IMR-90 (cell line): ENCODE measurements around the gene NTM. TPM values are rescaled to one million over a fixed set of nuclear protein-coding genes. Genes with fewer than 3 reads are reported as not detected.

Source experiments
- ATAC-seq: fragments of 200-7000 bp; cut with Tn5 transposase; 2 replicates; pipeline ENCODE4 v1.9.1; 2020; ENCODE audit warnings: low read depth, mild to moderate bottlenecking, moderate library complexity
- BruUV-seq: library from RNA; stranded (reverse); fragments of 400-500 nt; replicated peaks from 2 replicates; lab custom pipeline; 2021; lab: Mats Ljungman, UMichigan
- CTCF ChIA-PET: fragments of 300-600 bp; formaldehyde crosslinking; extraction: SDS; loops from one replicate; lab custom pipeline; 2021; ENCODE audit warnings: antibody characterized with exemption; lab: Yijun Ruan, JAX
- POLR2A ChIA-PET: fragments of 300-600 bp; sonication (Branson Sonifier 250); formaldehyde crosslinking; loops from one replicate; lab custom pipeline; 2022; ENCODE audit warnings: antibody characterized with exemption; ENCODE audit not compliant: unreplicated experiment; lab: Charles Lee
- DNase-seq: peaks from one replicate; pipeline ENCODE4 v3.0.0; 2013
- H2AFZ ChIP-seq: replicated peaks from 2 replicates; pipeline ENCODE3; 2013; ENCODE audit warnings: low read length, mild to moderate bottlenecking; ENCODE audit not compliant: poor library complexity
- H2AK5ac ChIP-seq: 2 replicates; pipeline ENCODE4 v1.6.1; 2013; ENCODE audit warnings: low read depth, low read length, inconsistent platforms
- H2AK9ac ChIP-seq: replicated peaks from 2 replicates; pipeline ENCODE3; 2013; ENCODE audit warnings: mild to moderate bottlenecking, low read depth, low read length, moderate library complexity; ENCODE audit not compliant: poor library complexity
- H2BK120ac ChIP-seq: 2 replicates; pipeline ENCODE4 v1.6.1; 2013; ENCODE audit warnings: low read depth, low read length, inconsistent platforms
- H2BK15ac ChIP-seq: 3 replicates; pipeline ENCODE4 v1.6.1; 2013; ENCODE audit warnings: low read depth, low read length, inconsistent platforms
- H2BK20ac ChIP-seq: 2 replicates; pipeline ENCODE4 v1.6.1; 2013; ENCODE audit warnings: low read depth, mild to moderate bottlenecking, inconsistent platforms, low read length, moderate library complexity
- H2BK5ac ChIP-seq: 2 replicates; pipeline ENCODE4 v1.6.1; 2013; ENCODE audit warnings: mild to moderate bottlenecking, low read depth, low read length, inconsistent platforms; ENCODE audit not compliant: poor library complexity, severe bottlenecking
- H3K14ac ChIP-seq: replicated peaks from 2 replicates; pipeline ENCODE4 v1.6.1; 2013; ENCODE audit warnings: low read depth, low read length, inconsistent platforms
- H3K18ac ChIP-seq: 2 replicates; pipeline ENCODE4 v1.6.1; 2013; ENCODE audit warnings: low read depth, low read length, control low read depth
- H3K23ac ChIP-seq: 2 replicates; pipeline ENCODE4 v1.6.1; 2013; ENCODE audit warnings: low read depth, low read length, inconsistent platforms
- H3K27ac ChIP-seq: 2 replicates; pipeline ENCODE4 v1.5.1; 2013; ENCODE audit warnings: mild to moderate bottlenecking, control low read depth, low read length; ENCODE audit not compliant: insufficient read depth
- H3K27me3 ChIP-seq: 2 replicates; pipeline ENCODE4 v1.6.1; 2013; ENCODE audit warnings: low read length; ENCODE audit not compliant: control insufficient read depth, insufficient read depth
- H3K36me3 ChIP-seq: 2 replicates; pipeline ENCODE4 v1.6.1; 2013; ENCODE audit warnings: low read length, mixed read lengths; ENCODE audit not compliant: control insufficient read depth, insufficient read depth
- H3K4ac ChIP-seq: 2 replicates; pipeline ENCODE4 v1.6.1; 2013; ENCODE audit warnings: low read depth, low read length, inconsistent platforms
- H3K4me1 ChIP-seq: 2 replicates; pipeline ENCODE4 v1.6.1; 2013; ENCODE audit warnings: low read length, mixed read lengths; ENCODE audit not compliant: control insufficient read depth, insufficient read depth
- H3K4me2 ChIP-seq: 2 replicates; pipeline ENCODE4 v1.6.1; 2013; ENCODE audit warnings: low read depth, mild to moderate bottlenecking, control low read depth, low read length, moderate library complexity
- H3K4me3 ChIP-seq: 2 replicates; pipeline ENCODE4 v1.5.1; 2013; ENCODE audit warnings: low read depth, mild to moderate bottlenecking, control low read depth, low read length, moderate library complexity; ENCODE audit not compliant: insufficient read depth
- H3K56ac ChIP-seq: 2 replicates; pipeline ENCODE4 v1.6.1; 2013; ENCODE audit warnings: low read length, inconsistent platforms; ENCODE audit not compliant: insufficient read depth; ENCODE audit errors: extremely low read depth
- H3K79me1 ChIP-seq, 2 experiments: 2 replicates each; pipeline ENCODE4 v1.6.1; 2013; ENCODE audit warnings: low read length in 2 of 2, inconsistent platforms in 1 of 2, low read depth in 1 of 2
- H3K9ac ChIP-seq: 2 replicates; pipeline ENCODE4 v1.6.1; 2013; ENCODE audit warnings: low read depth, low read length, control low read depth
- H3K9me1 ChIP-seq: 2 replicates; pipeline ENCODE4 v1.6.1; 2013; ENCODE audit warnings: low read length, inconsistent platforms; ENCODE audit not compliant: insufficient read depth
- H3K9me3 ChIP-seq: 2 replicates; pipeline ENCODE4 v1.6.1; 2013; ENCODE audit warnings: low read length; ENCODE audit not compliant: control insufficient read depth, insufficient read depth
- H4K20me1 ChIP-seq: 2 replicates; pipeline ENCODE4 v1.6.1; 2013; ENCODE audit warnings: low read length, inconsistent platforms; ENCODE audit not compliant: insufficient read depth
- H4K5ac ChIP-seq: 2 replicates; pipeline ENCODE4 v1.6.1; 2013; ENCODE audit warnings: mild to moderate bottlenecking, low read depth, low read length, control low read depth
- H4K8ac ChIP-seq, 2 experiments: 2 replicates each; pipeline ENCODE4 v1.6.1; 2013; ENCODE audit warnings: low read depth in 2 of 2, low read length in 2 of 2, control low read depth in 1 of 2, inconsistent platforms in 1 of 2
- H4K91ac ChIP-seq: 2 replicates; pipeline ENCODE4 v1.6.1; 2013; ENCODE audit warnings: low read depth, low read length, inconsistent platforms; ENCODE audit not compliant: insufficient read depth
- BHLHE40 ChIP-seq: fragments of 150-350 bp; IDR thresholded peaks from 2 replicates; pipeline ENCODE4 v1.6.1; 2016; ENCODE audit warnings: mild to moderate bottlenecking, low read depth, low read length
- CEBPB ChIP-seq: IDR thresholded peaks from 2 replicates; pipeline ENCODE4 v1.6.1; 2012; ENCODE audit warnings: low read depth, low read length, improper control_type of control experiment
- FOS ChIP-seq: fragments of 150-350 bp; IDR thresholded peaks from 2 replicates; pipeline ENCODE4 v1.6.1; 2016; ENCODE audit warnings: low read depth, low read length
- MAFK ChIP-seq: IDR thresholded peaks from 2 replicates; pipeline ENCODE4 v1.6.1; 2012; ENCODE audit warnings: low read depth, low read length, improper control_type of control experiment
- MAZ ChIP-seq: IDR thresholded peaks from 2 replicates; pipeline ENCODE4 v1.6.1; 2012; ENCODE audit warnings: low read depth, mild to moderate bottlenecking, low read length, improper control_type of control experiment, moderate library complexity, borderline replicate concordance
- POLR2A ChIP-seq: IDR thresholded peaks from 2 replicates; pipeline ENCODE4 v1.6.1; 2012; ENCODE audit warnings: mild to moderate bottlenecking, low read depth, low read length
- RCOR1 ChIP-seq: IDR thresholded peaks from 2 replicates; pipeline ENCODE4 v1.6.1; 2012; ENCODE audit warnings: mild to moderate bottlenecking, low read length, improper control_type of control experiment; ENCODE audit not compliant: insufficient replicate concordance
- RFX5 ChIP-seq: IDR thresholded peaks from 2 replicates; pipeline ENCODE4 v1.8.0; 2012; ENCODE audit warnings: low read depth, mild to moderate bottlenecking, low read length, moderate library complexity
- SMC3 ChIP-seq: fragments of 150-350 bp; IDR thresholded peaks from 2 replicates; pipeline ENCODE4 v1.6.1; 2016; ENCODE audit warnings: low read depth, mild to moderate bottlenecking, antibody characterized with exemption, low read length, moderate library complexity
- WGBS, 2 experiments: methylation state at CpG; one replicate each; pipeline versions ENCODE4 v1.1.5 to v1.1.7; 2013; ENCODE audit warnings: missing lambda C conversion rate in 2 of 2; ENCODE audit not compliant: insufficient read length in 1 of 2; ENCODE audit errors: extremely low coverage in 2 of 2; 5-methylcytosine and 5-hydroxymethylcytosine counted together
- dilution Hi-C: fragments of 300-500 bp; cut with HindIII; formaldehyde crosslinking; loops from one replicate; pipeline ENCODE4 v1.14.3; 2018; ENCODE audit warnings: low sequenced_read_pairs; ENCODE audit not compliant: unreplicated experiment
- in situ Hi-C: fragments of 300-500 bp; cut with MboI; formaldehyde crosslinking; loops from 3 replicates; pipeline ENCODE4 v1.14.3; 2019; ENCODE audit warnings: low sequenced_read_pairs, inconsistent platforms, mixed read lengths
- intact Hi-C: fragments of 100-400 bp; cut with micrococcal nuclease; formaldehyde crosslinking; loops from 2 replicates; pipeline ENCODE4 v1.10.0; 2022
- polyA plus RNA-seq, 3 experiments: library from polyadenylated mRNA; depleted of rRNA; stranded (reverse); fragments of >200 nt; gene quantifications; 2 replicates each; pipeline ENCODE4 v1.2.3, GENCODE V29; 2012; ENCODE audit warnings: low replicate concordance in 1 of 3
- total RNA-seq: library from RNA; depleted of rRNA; stranded (reverse); fragments of >200 nt; gene quantifications from 2 replicates; pipeline ENCODE4 v1.2.3, GENCODE V29; 2012
- TF ChIP-seq, protein P1 (sequence below): conservative IDR thresholded peaks from 2 replicates; pipeline ENCODE4 v1.5.1; 2012; ENCODE audit warnings: mild to moderate bottlenecking, low read depth, low read length, improper control_type of control experiment

NTM gene
- total and polyA plus RNA-seq, 2 of the 4 experiments (the other 2 are of a cell fraction), result 19.5 to 25.5 TPM

DNA sequence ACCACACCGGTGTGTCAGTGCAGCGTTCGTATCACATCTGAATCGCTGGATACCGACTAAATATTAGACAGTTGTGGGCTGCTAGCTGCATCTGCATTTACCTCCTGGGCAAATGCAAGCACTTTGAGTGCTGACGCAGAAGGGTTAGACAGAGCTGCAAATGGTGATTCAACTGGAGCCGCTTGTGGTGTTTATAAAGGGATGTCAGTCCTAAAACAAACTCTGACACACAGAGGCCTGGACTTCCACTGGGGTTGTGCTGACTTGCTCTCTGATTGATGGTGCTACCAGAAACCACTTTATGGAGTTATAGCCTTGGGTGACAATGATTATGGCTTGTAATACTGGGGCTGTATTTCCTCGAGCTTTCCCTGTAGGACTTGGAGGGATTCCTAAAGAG lies 374.4 kb downstream of the NTM start:
- ChIA-PET POLR2A (no interaction called here), CTCF (no interaction called here)
- Histone ChIP-seq H3K14ac (no peak overlapping the region), H4K20me1 (no peaks in the 10 kb centered on the region), H4K8ac (peak overlapping the region in 1 of 2 experiments; percentile 28; a peak in 1 of 4 replicates), H3K4me1 (peaks cover 14% of the 10 kb centered on the region), H3K9ac (no peak overlapping the region), H2BK120ac (peak overlapping the region; percentile 45; the same call in 1 of the 2 replicates), H3K4ac (peak overlapping the region; percentile 17; the same call in 1 of the 2 replicates), H3K27ac (no peak overlapping the region), H3K18ac (peak overlapping the region; percentile 8; the same call in 1 of the 2 replicates), H3K9me3 (no peaks in the 10 kb centered on the region), H3K23ac (no peak overlapping the region), H2AFZ (peak overlapping the region; percentile 15), H3K27me3 (no peaks in the 10 kb centered on the region), H3K79me1 (no peaks in the 10 kb centered on the region), H4K91ac (no peak overlapping the region; the same call in 1 of the 2 replicates), H3K4me2 (peak overlapping the region; percentile 78), H2BK15ac (0 out of 3 replicates have a peak overlapping the region, but pooled peaks have one; percentile 1), H2AK5ac (peak overlapping the region; percentile 55), H2AK9ac (peak overlapping the region; percentile 26), H3K4me3 (no peak overlapping the region), H2BK20ac (0 out of 2 replicates have a peak overlapping the region, but pooled peaks have one; percentile 17), H4K5ac (no peak overlapping the region), H3K56ac (no peak overlapping the region), H2BK5ac (peak overlapping the region; percentile 47), H3K36me3 (no peaks in the 10 kb centered on the region), H3K9me1 (peaks cover 6% of the 10 kb centered on the region; the same call in 1 of the 2 replicates)
- dilution Hi-C loops (no loop called here), in situ Hi-C loops (loop anchor here (5.0 kb wide), 1 partner anchor 382 kb away; no protein-coding TSS in a partner anchor), intact Hi-C loops (loop anchor here (5.0 kb wide), 1 partner anchor 322 kb away; no protein-coding TSS in a partner anchor)
- ATAC-seq (peak; percentile 81), DNase-seq (peak; percentile 97)
- 0 out of 2 replicates have a peak, but pooled peaks have one; percentile 8 for TF ChIP-seq SMC3
- TF ChIP-seq CEBPB, result peak; percentile 41; the same call in 1 of the 2 replicates
- peak; percentile 48 for TF ChIP-seq BHLHE40
- peak; percentile 73 for TF ChIP-seq RCOR1
- TF ChIP-seq, protein P1, sequence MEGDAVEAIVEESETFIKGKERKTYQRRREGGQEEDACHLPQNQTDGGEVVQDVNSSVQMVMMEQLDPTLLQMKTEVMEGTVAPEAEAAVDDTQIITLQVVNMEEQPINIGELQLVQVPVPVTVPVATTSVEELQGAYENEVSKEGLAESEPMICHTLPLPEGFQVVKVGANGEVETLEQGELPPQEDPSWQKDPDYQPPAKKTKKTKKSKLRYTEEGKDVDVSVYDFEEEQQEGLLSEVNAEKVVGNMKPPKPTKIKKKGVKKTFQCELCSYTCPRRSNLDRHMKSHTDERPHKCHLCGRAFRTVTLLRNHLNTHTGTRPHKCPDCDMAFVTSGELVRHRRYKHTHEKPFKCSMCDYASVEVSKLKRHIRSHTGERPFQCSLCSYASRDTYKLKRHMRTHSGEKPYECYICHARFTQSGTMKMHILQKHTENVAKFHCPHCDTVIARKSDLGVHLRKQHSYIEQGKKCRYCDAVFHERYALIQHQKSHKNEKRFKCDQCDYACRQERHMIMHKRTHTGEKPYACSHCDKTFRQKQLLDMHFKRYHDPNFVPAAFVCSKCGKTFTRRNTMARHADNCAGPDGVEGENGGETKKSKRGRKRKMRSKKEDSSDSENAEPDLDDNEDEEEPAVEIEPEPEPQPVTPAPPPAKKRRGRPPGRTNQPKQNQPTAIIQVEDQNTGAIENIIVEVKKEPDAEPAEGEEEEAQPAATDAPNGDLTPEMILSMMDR, result no peak
- peak; percentile 27; the same call in 1 of the 2 replicates for TF ChIP-seq MAZ
- peak; percentile 89 for TF ChIP-seq FOS
- TF ChIP-seq RFX5, result no peak
- TF ChIP-seq POLR2A, result peak; percentile 59; the same call in 1 of the 2 replicates
- TF ChIP-seq MAFK, result peak; percentile 57
- BruUV-seq, result no TSS peak
- no CpG with 5 or more reads among the region's 8 CpGs for WGBS, 2 experiments
